Measurements from ENCODE around the gene HEXIM2. TPM values are rescaled to one million over a fixed set of nuclear protein-coding genes. Genes with fewer than 3 reads are reported as not detected.
A peak's percentile ranks its signal among the peaks of the same experiment; 100 is the strongest.

The HEXIM2 gene
- polyA plus RNA-seq, 1 of the 3 experiments (the other 2 are of a cell fraction): 9.3 TPM

GRCh38 chr17:45139533-45139920, 22.1 kb upstream of the HEXIM2 start:
- 87% methylated on average over 3 of the region's 4 CpGs for WGBS (ENCODE audit: low lambda C conversion rate)
- H2AFZ ChIP-seq (ENCODE audit: low read depth): no peak overlapping the region
- no peaks in the 10 kb centered on the region for H3K9me2 ChIP-seq
- H3K9ac ChIP-seq: no peak overlapping the region
- H3K27me3 ChIP-seq (ENCODE audit: insufficient read depth): no peaks in the 10 kb centered on the region
- no peak overlapping the region for H3K27ac ChIP-seq (ENCODE audit: low read depth in 2 of 2, low read length in 1 of 2)
- peaks cover 0 to 12% of the 10 kb centered on the region in 2 experiments; a peak in 1 of 4 replicates for H3K4me1 ChIP-seq (ENCODE audit: control insufficient read depth in 1 of 2, insufficient read depth in 2 of 2, low read depth in 1 of 2, low read length in 1 of 2)
- H3K4me2 ChIP-seq: no peak overlapping the region
- no peaks in the 10 kb centered on the region for H3K9me3 ChIP-seq
- H3K79me2 ChIP-seq (ENCODE audit: insufficient read depth): no peaks in the 10 kb centered on the region
- no peak overlapping the region for H3K4me3 ChIP-seq (ENCODE audit: low read depth in 2 of 2, low read length in 1 of 2)
- ChIA-PET CTCF (interaction anchor here (2.1 to 4.3 kb wide), 2 partner anchors 10 to 58 kb away, joined by 8 to 16 read pairs; no protein-coding TSS in a partner anchor), POLR2A (interaction anchor here (5.4 kb wide), 1 partner anchor 10 kb away, joined by 47 read pairs; the partner anchor contains the start of gene HEXIM1)
- H4K20me1 ChIP-seq (ENCODE audit: insufficient read depth): no peaks in the 10 kb centered on the region
- no peak for TF ChIP-seq USF1 (IDR thresholded peaks at IDR 0.05; ENCODE audit: borderline replicate concordance, low read depth)
- TF ChIP-seq YY1 (IDR thresholded peaks at IDR 0.05; ENCODE audit: low read depth): no peak
- H3K36me3 ChIP-seq (replicated peaks in 1 of 2; ENCODE audit: control insufficient read depth in 1 of 2, insufficient read depth in 2 of 2, low read length in 1 of 2): peaks cover 0 to 3% of the 10 kb centered on the region in 2 experiments
- no peaks in the 10 kb centered on the region for H3F3A ChIP-seq (replicated peaks; ENCODE audit: insufficient read depth)
- DNase-seq: peak; percentile 4

- no peaks in the 10 kb centered on the region for H4K20me1 ChIP-seq (ENCODE audit: insufficient read depth)
- H3K27ac ChIP-seq (ENCODE audit: low read depth in 2 of 2, low read length in 1 of 2): no peak overlapping the region
- no peak overlapping the region for H2AFZ ChIP-seq (ENCODE audit: low read depth)
- H3K36me3 ChIP-seq (replicated peaks in 1 of 2; ENCODE audit: control insufficient read depth in 1 of 2, insufficient read depth in 2 of 2, low read length in 1 of 2): peaks cover 0 to 1% of the 10 kb centered on the region in 2 experiments
- no peak overlapping the region for H3K9ac ChIP-seq
- DNase-seq: no peak
- ChIA-PET CTCF (interaction anchor here (4.3 to 10.6 kb wide), 2 partner anchors 9 to 55 kb away, joined by 16 to 209 read pairs; partner anchors contain the start of genes ACBD4 and PLCD3), POLR2A (no interaction called here)
- no peak overlapping the region for H3K4me2 ChIP-seq
- no peak overlapping the region for H3K4me3 ChIP-seq (ENCODE audit: low read depth in 2 of 2, low read length in 1 of 2)
- no peaks in the 10 kb centered on the region for H3K9me3 ChIP-seq
- H3K4me1 ChIP-seq (ENCODE audit: control insufficient read depth in 1 of 2, insufficient read depth in 2 of 2, low read depth in 1 of 2, low read length in 1 of 2): peaks cover 8 to 11% of the 10 kb centered on the region in 2 experiments; a peak in 2 of 4 replicates
- H3F3A ChIP-seq (replicated peaks; ENCODE audit: insufficient read depth): peaks cover 19% of the 10 kb centered on the region
- no peak for TF ChIP-seq ZBTB33 (IDR thresholded peaks at IDR 0.05; ENCODE audit: borderline replicate concordance, low read depth)
- no peak for TF ChIP-seq REST (IDR thresholded peaks at IDR 0.05; ENCODE audit: low read depth, low read length)
- no peak for TF ChIP-seq IRF3 (IDR thresholded peaks at IDR 0.05; ENCODE audit: low read depth, low read length)
- no peak for TF ChIP-seq MEF2A (IDR thresholded peaks at IDR 0.05; ENCODE audit: borderline replicate concordance, low read depth)
- WGBS (ENCODE audit: low lambda C conversion rate): 96% methylated on average over 13 of the region's 13 CpGs
- H3K9me2 ChIP-seq: no peaks in the 10 kb centered on the region
- H3K79me2 ChIP-seq (ENCODE audit: insufficient read depth): peaks cover 8% of the 10 kb centered on the region; the same call in 1 of the 2 replicates
- H3K27me3 ChIP-seq (ENCODE audit: insufficient read depth): no peaks in the 10 kb centered on the region
Measured at GRCh38 chr17:45143094-45143670, 18.5 kb upstream of the HEXIM2 start.
